ENCODE data around the gene SLC7A6OS.

SLC7A6OS gene

GRCh38 chr16:68313116-68313515 lies 2.4 kb upstream of the SLC7A6OS start:
- H3K36me3 ChIP-seq (ENCODE audit: insufficient read depth), result peaks cover 2% of the 10 kb centered on the region; the same call in 1 of the 2 replicates
- H3K27ac ChIP-seq, result no peak overlapping the region
- H3K9ac ChIP-seq, result no peak overlapping the region
- no peak overlapping the region for H2AFZ ChIP-seq (ENCODE audit: low read depth)
- TF ChIP-seq CTCF (conservative IDR thresholded peaks at IDR 0.05; ENCODE audit: low read depth, low read length), result no peak
- H3K4me1 ChIP-seq (ENCODE audit: low read depth, poor library complexity, severe bottlenecking), result peaks cover 37% of the 10 kb centered on the region
- no peaks in the 10 kb centered on the region for H3K27me3 ChIP-seq (ENCODE audit: insufficient read depth, low read depth)
- no peaks in the 10 kb centered on the region for H4K20me1 ChIP-seq (ENCODE audit: insufficient read depth)
- no peak overlapping the region for H3K4me2 ChIP-seq
- H3K79me2 ChIP-seq (ENCODE audit: insufficient read depth, low read depth), result peaks cover 61% of the 10 kb centered on the region
- H3K4me3 ChIP-seq (IDR thresholded peaks at IDR 0.05; ENCODE audit: insufficient read depth, low read depth, low read length), result no peak overlapping the region

- TF ChIP-seq CTCF (conservative IDR thresholded peaks at IDR 0.05; ENCODE audit: low read depth, low read length), result no peak
- peaks cover 75% of the 10 kb centered on the region for H3K79me2 ChIP-seq (ENCODE audit: insufficient read depth, low read depth)
- H3K4me1 ChIP-seq (ENCODE audit: low read depth, poor library complexity, severe bottlenecking), result peaks cover 50% of the 10 kb centered on the region
- peak overlapping the region; percentile 64 for H3K9ac ChIP-seq
- H4K20me1 ChIP-seq (ENCODE audit: insufficient read depth), result no peaks in the 10 kb centered on the region
- H3K4me2 ChIP-seq, result peak overlapping the region; percentile 99
- peaks cover 9% of the 10 kb centered on the region; the same call in 1 of the 2 replicates for H3K36me3 ChIP-seq (ENCODE audit: insufficient read depth)
- H3K27ac ChIP-seq, result peak overlapping the region; percentile 65
- H3K4me3 ChIP-seq (IDR thresholded peaks at IDR 0.05; ENCODE audit: insufficient read depth, low read depth, low read length), result no peak overlapping the region
- no peaks in the 10 kb centered on the region for H3K27me3 ChIP-seq (ENCODE audit: insufficient read depth, low read depth)
- peak overlapping the region; percentile 69; the same call in 1 of the 2 replicates for H2AFZ ChIP-seq (ENCODE audit: low read depth)
These were observed 341 bp downstream of the SLC7A6OS start for GRCh38 chr16:68310437-68310773.

GRCh38 chr16:68309799-68310198 lies 947 bp downstream of the SLC7A6OS start:
- Histone ChIP-seq H3K4me1 (ENCODE audit: low read depth, poor library complexity, severe bottlenecking) (peaks cover 50% of the 10 kb centered on the region), H2AFZ (ENCODE audit: low read depth) (0 out of 2 replicates have a peak overlapping the region, but pooled peaks have one; percentile 69), H3K9ac (peak overlapping the region; percentile 64), H3K27me3 (ENCODE audit: insufficient read depth, low read depth) (no peaks in the 10 kb centered on the region), H4K20me1 (ENCODE audit: insufficient read depth) (no peaks in the 10 kb centered on the region), H3K27ac (peak overlapping the region; percentile 65; the same call in 1 of the 2 replicates), H3K4me3 (IDR thresholded peaks at IDR 0.05; ENCODE audit: insufficient read depth, low read depth, low read length) (no peak overlapping the region), H3K79me2 (ENCODE audit: insufficient read depth, low read depth) (peaks cover 71% of the 10 kb centered on the region), H3K4me2 (peak overlapping the region; percentile 99), H3K36me3 (ENCODE audit: insufficient read depth) (peaks cover 9% of the 10 kb centered on the region; the same call in 1 of the 2 replicates)
- TF ChIP-seq CTCF (conservative IDR thresholded peaks at IDR 0.05; ENCODE audit: low read depth, low read length), result no peak

- Histone ChIP-seq H3K36me3 (ENCODE audit: insufficient read depth) (peaks cover 9% of the 10 kb centered on the region; the same call in 1 of the 2 replicates), H3K79me2 (ENCODE audit: insufficient read depth, low read depth) (peaks cover 56% of the 10 kb centered on the region), H4K20me1 (ENCODE audit: insufficient read depth) (no peaks in the 10 kb centered on the region), H3K4me1 (ENCODE audit: low read depth, poor library complexity, severe bottlenecking) (peaks cover 37% of the 10 kb centered on the region), H3K9ac (no peak overlapping the region), H3K4me3 (IDR thresholded peaks at IDR 0.05; ENCODE audit: insufficient read depth, low read depth, low read length) (no peak overlapping the region), H2AFZ (ENCODE audit: low read depth) (no peak overlapping the region), H3K4me2 (peak overlapping the region; percentile 70), H3K27me3 (ENCODE audit: insufficient read depth, low read depth) (no peaks in the 10 kb centered on the region), H3K27ac (peak overlapping the region; percentile 34; the same call in 1 of the 2 replicates)
- no peak for TF ChIP-seq CTCF (conservative IDR thresholded peaks at IDR 0.05; ENCODE audit: low read depth, low read length)
These were observed 4.1 kb downstream of the SLC7A6OS start for GRCh38 chr16:68306633-68307032.

Measured in KMS-11 (cell line).